PC-9 (cell line): Measurements from ENCODE around the gene ENTHD1. TPM values are rescaled to one million over a fixed set of nuclear protein-coding genes. Genes with fewer than 3 reads are reported as not detected.

ENCODE experiments used
- BruUV-seq: library from RNA; stranded (reverse); fragments of 400-500 nt; replicated peaks from 2 replicates; lab custom pipeline; 2021; lab: Mats Ljungman, UMichigan
- CTCF ChIA-PET: fragments of 300-600 bp; sonication (Branson Sonifier 250); formaldehyde crosslinking; loops from one replicate; lab custom pipeline; 2022; ENCODE audit warnings: antibody characterized with exemption; lab: Charles Lee
- POLR2A ChIA-PET: fragments of 300-600 bp; sonication (Branson Sonifier 250); formaldehyde crosslinking; loops from one replicate; lab custom pipeline; 2022; ENCODE audit warnings: antibody characterized with exemption; ENCODE audit not compliant: unreplicated experiment; lab: Charles Lee
- DNase-seq, 2 experiments: peaks; one replicate each; pipeline versions ENCODE4 v3.0.0 to v3.0.0-alpha.2; 2015 to 2022; ENCODE audit warnings: mixed read lengths in 1 of 2
- H2AFZ ChIP-seq: fragments of 200-600 bp; sonication (generic); 2 replicates; pipeline ENCODE4 v1.8.1; 2017; ENCODE audit warnings: antibody characterized with exemption
- H3F3A ChIP-seq: fragments of 200-600 bp; sonication (generic); 2 replicates; pipeline ENCODE4 v1.8.1; 2017; ENCODE audit warnings: antibody characterized with exemption, mild to moderate bottlenecking, low read depth; ENCODE audit not compliant: insufficient read depth
- H3K27ac ChIP-seq: fragments of 200-600 bp; sonication (generic); 2 replicates; pipeline ENCODE4 v1.6.1; 2016; ENCODE audit warnings: mixed run types
- H3K27me3 ChIP-seq: fragments of 200-600 bp; sonication (generic); 2 replicates; pipeline ENCODE4 v1.6.1; 2016; ENCODE audit warnings: low read depth, mixed run types; ENCODE audit not compliant: insufficient read depth
- H3K36me3 ChIP-seq: fragments of 200-600 bp; sonication (generic); 2 replicates; pipeline ENCODE4 v1.6.1; 2016; ENCODE audit warnings: low read depth, mixed run types
- H3K4me1 ChIP-seq: fragments of 200-600 bp; sonication (generic); replicated peaks from 2 replicates; pipeline ENCODE4 v1.6.1; 2016; ENCODE audit warnings: mixed run types; ENCODE audit not compliant: insufficient read depth
- H3K4me2 ChIP-seq: fragments of 200-600 bp; sonication (generic); 2 replicates; pipeline ENCODE4 v1.6.1; 2017; ENCODE audit warnings: mixed run types
- H3K4me3 ChIP-seq: fragments of 200-600 bp; sonication (generic); 2 replicates; pipeline ENCODE4 v1.6.1; 2016; ENCODE audit warnings: mixed run types
- H3K79me2 ChIP-seq: fragments of 200-600 bp; sonication (generic); 2 replicates; pipeline ENCODE4 v1.6.1; 2017; ENCODE audit warnings: low read depth, mixed run types
- H3K9me2 ChIP-seq: fragments of 200-600 bp; sonication (generic); 2 replicates; pipeline ENCODE4 v1.8.1; 2017; ENCODE audit warnings: mild to moderate bottlenecking; ENCODE audit not compliant: insufficient read depth
- H3K9me3 ChIP-seq: fragments of 200-600 bp; sonication (generic); 2 replicates; pipeline ENCODE4 v1.8.1; 2016; ENCODE audit warnings: low read depth; ENCODE audit not compliant: insufficient read depth
- H4K20me1 ChIP-seq: fragments of 200-600 bp; sonication (generic); 2 replicates; pipeline ENCODE4 v1.8.1; 2017; ENCODE audit not compliant: insufficient read depth
- CTCF ChIP-seq: fragments of 200-600 bp; sonication (generic); conservative IDR thresholded peaks from 2 replicates; pipeline ENCODE4 v1.6.1; 2017; ENCODE audit warnings: mixed run types, antibody characterized with exemption, mild to moderate bottlenecking, moderate library complexity
- EZH2 ChIP-seq: fragments of 200-600 bp; sonication (generic); IDR thresholded peaks from 2 replicates; pipeline ENCODE4 v1.8.0; 2017; ENCODE audit warnings: antibody characterized with exemption, low read depth
- intact Hi-C: fragments of 100-400 bp; cut with micrococcal nuclease; formaldehyde crosslinking; loops from one replicate; pipeline ENCODE4 v1.10.0; 2022; ENCODE audit not compliant: unreplicated experiment
- total RNA-seq: library from RNA; stranded (reverse); gene quantifications from 2 replicates; pipeline ENCODE4 v1.2.3, GENCODE V29; 2021

The ENTHD1 gene
- total RNA-seq, 1 experiment from 2014 or later = not detected

GRCh38 chr22:39750759-39751158, 142.8 kb downstream of the ENTHD1 start:
- Histone ChIP-seq H3K27me3 (peaks cover 41% of the 10 kb centered on the region), H3K4me3 (no peak overlapping the region), H3F3A (peaks cover 15% of the 10 kb centered on the region), H3K9me2 (no peaks in the 10 kb centered on the region), H3K36me3 (no peaks in the 10 kb centered on the region), H3K79me2 (no peaks in the 10 kb centered on the region), H3K9me3 (no peaks in the 10 kb centered on the region), H2AFZ (no peak overlapping the region), H3K4me2 (no peak overlapping the region), H3K27ac (no peak overlapping the region), H3K4me1 (peaks cover 12% of the 10 kb centered on the region), H4K20me1 (no peaks in the 10 kb centered on the region)
- CTCF ChIA-PET = no interaction called here
- BruUV-seq = no TSS peak
- TF ChIP-seq EZH2 = no peak
- no peak for TF ChIP-seq CTCF
- POLR2A ChIA-PET = interaction anchor here (0.6 kb wide), 1 partner anchor 13 kb away, joined by 3 read pairs; no protein-coding TSS in a partner anchor
- intact Hi-C loops = no loop called here
- no peak for DNase-seq

- no peak overlapping the region for H3K4me3 ChIP-seq
- DNase-seq = peak in 1 of 2 experiments; percentile 88
- ChIA-PET CTCF (no interaction called here), POLR2A (no interaction called here)
- no peaks in the 10 kb centered on the region for H3K36me3 ChIP-seq
- peaks cover 12% of the 10 kb centered on the region for H3K4me1 ChIP-seq
- H3K27me3 ChIP-seq = peaks cover 36% of the 10 kb centered on the region
- H3K9me2 ChIP-seq = no peaks in the 10 kb centered on the region; the same call in 1 of the 2 replicates
- no TSS peak for BruUV-seq
- H3K4me2 ChIP-seq = peak overlapping the region; percentile 29
- peaks cover 15% of the 10 kb centered on the region for H3F3A ChIP-seq
- no peak overlapping the region; the same call in 1 of the 2 replicates for H2AFZ ChIP-seq
- H3K79me2 ChIP-seq = no peaks in the 10 kb centered on the region
- intact Hi-C loops = no loop called here
- H3K9me3 ChIP-seq = no peaks in the 10 kb centered on the region
- no peak overlapping the region for H3K27ac ChIP-seq
- H4K20me1 ChIP-seq = no peaks in the 10 kb centered on the region
- no peak for TF ChIP-seq CTCF
These were observed 144.7 kb downstream of the ENTHD1 start for GRCh38 chr22:39748877-39749276.

- Histone ChIP-seq H2AFZ (no peak overlapping the region), H3K4me1 (peaks cover 12% of the 10 kb centered on the region), H3K79me2 (no peaks in the 10 kb centered on the region), H3K9me2 (no peaks in the 10 kb centered on the region; the same call in 1 of the 2 replicates), H4K20me1 (no peaks in the 10 kb centered on the region), H3F3A (peaks cover 15% of the 10 kb centered on the region), H3K9me3 (no peaks in the 10 kb centered on the region), H3K27me3 (peaks cover 25% of the 10 kb centered on the region), H3K4me2 (no peak overlapping the region), H3K4me3 (no peak overlapping the region), H3K36me3 (no peaks in the 10 kb centered on the region), H3K27ac (no peak overlapping the region)
- no peak for DNase-seq
- BruUV-seq = no TSS peak
- intact Hi-C loops = no loop called here
- ChIA-PET CTCF (no interaction called here), POLR2A (interaction anchor here (0.7 kb wide), 1 partner anchor 112 kb away, joined by 5 read pairs; no protein-coding TSS in a partner anchor)
- TF ChIP-seq EZH2 = no peak
- TF ChIP-seq CTCF = no peak
These were observed 146.8 kb downstream of the ENTHD1 start for GRCh38 chr22:39746600-39747262.
